ENCODE data around the gene TMED9.

DNA sequence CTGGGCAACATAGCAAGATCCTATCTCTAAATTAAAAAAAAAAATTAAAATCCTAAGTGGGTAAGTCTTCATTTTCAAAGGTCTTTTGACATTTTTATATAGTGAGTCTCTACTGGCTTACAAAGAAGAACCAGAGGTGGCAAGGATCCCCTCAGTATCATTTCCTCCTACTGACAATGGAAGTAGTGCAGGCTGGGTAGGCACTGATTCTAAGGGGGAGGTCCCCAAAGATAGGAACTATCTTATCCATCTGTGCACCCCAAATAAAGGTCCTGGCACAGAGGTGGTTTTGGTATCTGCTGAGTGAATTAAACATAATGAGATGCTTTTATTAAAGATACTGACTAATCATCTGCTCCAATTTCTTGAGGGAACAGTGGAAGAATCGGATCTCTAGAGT lies 41.9 kb upstream of the TMED9 start:
- TF ChIP-seq, protein P1, sequence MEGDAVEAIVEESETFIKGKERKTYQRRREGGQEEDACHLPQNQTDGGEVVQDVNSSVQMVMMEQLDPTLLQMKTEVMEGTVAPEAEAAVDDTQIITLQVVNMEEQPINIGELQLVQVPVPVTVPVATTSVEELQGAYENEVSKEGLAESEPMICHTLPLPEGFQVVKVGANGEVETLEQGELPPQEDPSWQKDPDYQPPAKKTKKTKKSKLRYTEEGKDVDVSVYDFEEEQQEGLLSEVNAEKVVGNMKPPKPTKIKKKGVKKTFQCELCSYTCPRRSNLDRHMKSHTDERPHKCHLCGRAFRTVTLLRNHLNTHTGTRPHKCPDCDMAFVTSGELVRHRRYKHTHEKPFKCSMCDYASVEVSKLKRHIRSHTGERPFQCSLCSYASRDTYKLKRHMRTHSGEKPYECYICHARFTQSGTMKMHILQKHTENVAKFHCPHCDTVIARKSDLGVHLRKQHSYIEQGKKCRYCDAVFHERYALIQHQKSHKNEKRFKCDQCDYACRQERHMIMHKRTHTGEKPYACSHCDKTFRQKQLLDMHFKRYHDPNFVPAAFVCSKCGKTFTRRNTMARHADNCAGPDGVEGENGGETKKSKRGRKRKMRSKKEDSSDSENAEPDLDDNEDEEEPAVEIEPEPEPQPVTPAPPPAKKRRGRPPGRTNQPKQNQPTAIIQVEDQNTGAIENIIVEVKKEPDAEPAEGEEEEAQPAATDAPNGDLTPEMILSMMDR (IDR thresholded peaks at IDR 0.05; ENCODE audit: low read depth, low read length): no peak
- no peak for TF ChIP-seq EZH2phosphoT487 (IDR thresholded peaks at IDR 0.05; ENCODE audit: low read depth)

All from OCI-LY3 (cell line).